ENCODE measurements around the gene PLCG2.

The PLCG2 gene

GRCh38 chr16:81900456-81900855 lies 121.4 kb downstream of the PLCG2 start:
- ChIA-PET CTCF (no interaction called here), POLR2A (no interaction called here)
- TF ChIP-seq, protein P1, sequence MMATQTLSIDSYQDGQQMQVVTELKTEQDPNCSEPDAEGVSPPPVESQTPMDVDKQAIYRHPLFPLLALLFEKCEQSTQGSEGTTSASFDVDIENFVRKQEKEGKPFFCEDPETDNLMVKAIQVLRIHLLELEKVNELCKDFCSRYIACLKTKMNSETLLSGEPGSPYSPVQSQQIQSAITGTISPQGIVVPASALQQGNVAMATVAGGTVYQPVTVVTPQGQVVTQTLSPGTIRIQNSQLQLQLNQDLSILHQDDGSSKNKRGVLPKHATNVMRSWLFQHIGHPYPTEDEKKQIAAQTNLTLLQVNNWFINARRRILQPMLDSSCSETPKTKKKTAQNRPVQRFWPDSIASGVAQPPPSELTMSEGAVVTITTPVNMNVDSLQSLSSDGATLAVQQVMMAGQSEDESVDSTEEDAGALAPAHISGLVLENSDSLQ (IDR thresholded peaks at IDR 0.05) = no peak
- TF ChIP-seq FOXA1 (IDR thresholded peaks at IDR 0.05) = no peak
- no peak for TF ChIP-seq ZNF384 (IDR thresholded peaks at IDR 0.05)
- no peak for TF ChIP-seq CTBP1 (IDR thresholded peaks at IDR 0.05; ENCODE audit: borderline replicate concordance)
- no peak for TF ChIP-seq BHLHE40 (IDR thresholded peaks at IDR 0.05; ENCODE audit: borderline replicate concordance)
- TF ChIP-seq LEF1 (IDR thresholded peaks at IDR 0.05; ENCODE audit: borderline replicate concordance) = no peak
- no peak for TF ChIP-seq FOXM1 (IDR thresholded peaks at IDR 0.05; ENCODE audit: borderline replicate concordance)
- no peak for TF ChIP-seq FOXK2 (IDR thresholded peaks at IDR 0.05)
- TF ChIP-seq NFRKB (IDR thresholded peaks at IDR 0.05) = no peak
- no peak for TF ChIP-seq SUZ12 (IDR thresholded peaks at IDR 0.05)
- no peak for DNase-seq (ENCODE audit: extremely low spot score)

DNA sequence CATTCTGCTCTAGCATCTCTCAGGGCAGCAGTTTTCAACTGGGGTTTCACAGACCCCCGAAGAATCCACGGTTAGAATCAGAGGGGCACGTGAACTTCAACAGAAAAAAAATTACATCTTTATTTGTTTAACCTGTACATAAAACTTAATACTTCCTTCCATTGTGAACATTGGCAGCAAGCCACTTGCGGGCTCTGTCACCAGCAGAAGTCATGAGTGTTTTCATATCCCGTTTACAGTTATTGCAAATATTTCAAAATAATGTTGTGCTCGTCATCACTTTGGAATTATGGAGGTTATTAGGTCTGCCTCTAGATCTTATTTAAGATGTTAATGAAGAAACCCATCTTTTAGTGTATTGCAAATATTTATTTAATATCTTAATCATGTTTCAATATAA lies 122.4 kb downstream of the PLCG2 start:
- ChIA-PET CTCF (interaction anchor here (1.1 to 1.3 kb wide), 2 partner anchors 12 to 16 kb away, joined by 3 to 5 read pairs; no protein-coding TSS in a partner anchor), POLR2A (no interaction called here)
- TF ChIP-seq HDGF (IDR thresholded peaks at IDR 0.05; ENCODE audit: borderline replicate concordance) = no peak
- TF ChIP-seq FOXA1 (IDR thresholded peaks at IDR 0.05) = no peak
- TF ChIP-seq, protein P1 (IDR thresholded peaks at IDR 0.05) = no peak
- no peak for TF ChIP-seq FOXK2 (IDR thresholded peaks at IDR 0.05)
- TF ChIP-seq SUZ12 (IDR thresholded peaks at IDR 0.05) = no peak
- no peak for TF ChIP-seq FOXM1 (IDR thresholded peaks at IDR 0.05; ENCODE audit: borderline replicate concordance)
- TF ChIP-seq TARDBP (IDR thresholded peaks at IDR 0.05) = no peak
- TF ChIP-seq ZNF384 (IDR thresholded peaks at IDR 0.05) = no peak
- TF ChIP-seq NFRKB (IDR thresholded peaks at IDR 0.05) = no peak
- TF ChIP-seq BHLHE40 (IDR thresholded peaks at IDR 0.05; ENCODE audit: borderline replicate concordance) = no peak
- TF ChIP-seq ARNT (IDR thresholded peaks at IDR 0.05) = no peak
- TF ChIP-seq SP1 (IDR thresholded peaks at IDR 0.05) = no peak
- TF ChIP-seq CTBP1 (IDR thresholded peaks at IDR 0.05; ENCODE audit: borderline replicate concordance) = no peak
- no peak for TF ChIP-seq LEF1 (IDR thresholded peaks at IDR 0.05; ENCODE audit: borderline replicate concordance)
- no peak for TF ChIP-seq ELF4 (IDR thresholded peaks at IDR 0.05)

GRCh38 chr16:81902025-81902424 lies 122.9 kb downstream of the PLCG2 start:
- ChIA-PET POLR2A (no interaction called here), CTCF (interaction anchor here (1.1 to 1.3 kb wide), 2 partner anchors 13 to 17 kb away, joined by 3 to 5 read pairs; no protein-coding TSS in a partner anchor)
- TF ChIP-seq BHLHE40 (IDR thresholded peaks at IDR 0.05; ENCODE audit: borderline replicate concordance) (no peak), FOXA1 (IDR thresholded peaks at IDR 0.05) (no peak), TARDBP (IDR thresholded peaks at IDR 0.05) (no peak), SUZ12 (IDR thresholded peaks at IDR 0.05) (no peak), CTBP1 (IDR thresholded peaks at IDR 0.05; ENCODE audit: borderline replicate concordance) (no peak), ZNF384 (IDR thresholded peaks at IDR 0.05) (no peak), LEF1 (IDR thresholded peaks at IDR 0.05; ENCODE audit: borderline replicate concordance) (no peak), ARNT (IDR thresholded peaks at IDR 0.05) (no peak), FOXK2 (IDR thresholded peaks at IDR 0.05) (no peak), SP1 (IDR thresholded peaks at IDR 0.05) (no peak), L3MBTL2 (conservative IDR thresholded peaks at IDR 0.05) (no peak), HDGF (IDR thresholded peaks at IDR 0.05; ENCODE audit: borderline replicate concordance) (no peak), ELF4 (IDR thresholded peaks at IDR 0.05) (no peak), NFRKB (IDR thresholded peaks at IDR 0.05) (no peak), FOXM1 (IDR thresholded peaks at IDR 0.05; ENCODE audit: borderline replicate concordance) (no peak)

More for the DNA sequence above, 122.4 kb downstream of the PLCG2 start:
- no peak for DNase-seq (ENCODE audit: extremely low spot score)

DNA sequence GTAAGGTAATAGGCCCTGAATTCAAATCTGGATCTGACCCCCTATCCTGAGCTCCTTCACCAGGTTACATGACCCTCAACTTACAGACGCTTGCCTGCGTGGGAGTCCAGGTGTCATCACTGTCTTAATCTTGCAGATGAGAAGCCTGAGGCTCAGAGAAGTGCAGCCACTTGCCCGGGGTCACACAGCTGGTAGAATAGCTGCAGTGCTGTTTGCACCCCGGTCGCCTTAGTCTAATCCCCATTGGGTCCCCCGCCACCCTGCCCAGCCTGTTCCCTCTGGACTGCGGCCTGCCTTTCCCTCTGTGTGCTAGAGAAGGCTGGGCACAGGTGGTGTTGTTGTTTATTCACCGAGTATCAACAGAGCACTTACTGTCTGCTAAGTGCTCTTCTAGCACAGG lies 125.2 kb downstream of the PLCG2 start:
- no peak for DNase-seq (ENCODE audit: extremely low spot score)
- POLR2A ChIA-PET = no interaction called here
- TF ChIP-seq NFRKB (IDR thresholded peaks at IDR 0.05) (no peak), HDGF (IDR thresholded peaks at IDR 0.05; ENCODE audit: borderline replicate concordance) (no peak), TARDBP (IDR thresholded peaks at IDR 0.05) (no peak), L3MBTL2 (conservative IDR thresholded peaks at IDR 0.05) (no peak), CTBP1 (IDR thresholded peaks at IDR 0.05; ENCODE audit: borderline replicate concordance) (no peak), LEF1 (IDR thresholded peaks at IDR 0.05; ENCODE audit: borderline replicate concordance) (no peak), SUZ12 (IDR thresholded peaks at IDR 0.05) (no peak), ZNF384 (IDR thresholded peaks at IDR 0.05) (no peak), SP1 (IDR thresholded peaks at IDR 0.05) (no peak), FOXA1 (IDR thresholded peaks at IDR 0.05) (no peak), BHLHE40 (IDR thresholded peaks at IDR 0.05; ENCODE audit: borderline replicate concordance) (no peak), FOXM1 (IDR thresholded peaks at IDR 0.05; ENCODE audit: borderline replicate concordance) (no peak), ARNT (IDR thresholded peaks at IDR 0.05) (no peak), FOXK2 (IDR thresholded peaks at IDR 0.05) (no peak), ELF4 (IDR thresholded peaks at IDR 0.05) (no peak)
- TF ChIP-seq, protein P1 (IDR thresholded peaks at IDR 0.05) = no peak
- CTCF ChIA-PET = no interaction called here

More at GRCh38 chr16:81902025-81902424, 122.9 kb downstream of the PLCG2 start:
- no peak for DNase-seq (ENCODE audit: extremely low spot score)

DNA sequence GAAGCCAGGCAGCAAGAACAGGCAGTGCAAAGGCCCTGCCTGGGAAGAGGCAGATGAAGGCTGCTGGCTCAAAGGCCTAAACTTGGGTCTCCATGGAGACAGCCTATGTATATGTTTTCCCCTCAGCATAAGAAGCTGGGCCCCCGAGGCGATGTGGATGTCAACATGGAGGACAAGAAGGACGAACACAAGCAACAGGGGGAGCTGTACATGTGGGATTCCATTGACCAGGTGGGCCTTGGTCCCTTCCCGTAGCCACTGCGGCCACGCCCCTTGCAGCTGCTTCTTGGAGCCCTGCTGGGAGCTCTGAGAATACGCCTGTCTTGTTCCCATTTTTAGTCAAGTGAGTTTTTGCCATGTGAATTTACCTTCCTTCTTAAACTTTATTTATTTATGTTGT lies 126.2 kb downstream of the PLCG2 start:
- ChIA-PET POLR2A (no interaction called here), CTCF (no interaction called here)
- TF ChIP-seq TARDBP (IDR thresholded peaks at IDR 0.05) (no peak), NFRKB (IDR thresholded peaks at IDR 0.05) (no peak), ARNT (IDR thresholded peaks at IDR 0.05) (no peak), ELF4 (IDR thresholded peaks at IDR 0.05) (no peak), ZNF384 (IDR thresholded peaks at IDR 0.05) (no peak), FOXM1 (IDR thresholded peaks at IDR 0.05; ENCODE audit: borderline replicate concordance) (no peak), FOXK2 (IDR thresholded peaks at IDR 0.05) (no peak), FOXA1 (IDR thresholded peaks at IDR 0.05) (no peak), SP1 (IDR thresholded peaks at IDR 0.05) (no peak), HDGF (IDR thresholded peaks at IDR 0.05; ENCODE audit: borderline replicate concordance) (no peak)
- no peak for DNase-seq (ENCODE audit: extremely low spot score)

- ChIA-PET CTCF (interaction anchor here (0.7 kb wide), 1 partner anchor 14 kb away, joined by 3 read pairs; no protein-coding TSS in a partner anchor), POLR2A (no interaction called here)
- no peak for DNase-seq (ENCODE audit: extremely low spot score)
- TF ChIP-seq CTBP1 (IDR thresholded peaks at IDR 0.05; ENCODE audit: borderline replicate concordance) = no peak
- no peak for TF ChIP-seq BHLHE40 (IDR thresholded peaks at IDR 0.05; ENCODE audit: borderline replicate concordance)
- no peak for TF ChIP-seq LEF1 (IDR thresholded peaks at IDR 0.05; ENCODE audit: borderline replicate concordance)
- TF ChIP-seq FOXK2 (IDR thresholded peaks at IDR 0.05) = no peak
- no peak for TF ChIP-seq ARNT (IDR thresholded peaks at IDR 0.05)
- TF ChIP-seq, protein P1 (IDR thresholded peaks at IDR 0.05) = no peak
- TF ChIP-seq ZNF384 (IDR thresholded peaks at IDR 0.05) = no peak
- no peak for TF ChIP-seq FOXM1 (IDR thresholded peaks at IDR 0.05; ENCODE audit: borderline replicate concordance)
- TF ChIP-seq SUZ12 (IDR thresholded peaks at IDR 0.05) = no peak
- no peak for TF ChIP-seq HDGF (IDR thresholded peaks at IDR 0.05; ENCODE audit: borderline replicate concordance)
- no peak for TF ChIP-seq NFRKB (IDR thresholded peaks at IDR 0.05)
Measured at GRCh38 chr16:81907681-81908080, 128.6 kb downstream of the PLCG2 start.
